ENCODE measurements around the gene EZH2.

DNA sequence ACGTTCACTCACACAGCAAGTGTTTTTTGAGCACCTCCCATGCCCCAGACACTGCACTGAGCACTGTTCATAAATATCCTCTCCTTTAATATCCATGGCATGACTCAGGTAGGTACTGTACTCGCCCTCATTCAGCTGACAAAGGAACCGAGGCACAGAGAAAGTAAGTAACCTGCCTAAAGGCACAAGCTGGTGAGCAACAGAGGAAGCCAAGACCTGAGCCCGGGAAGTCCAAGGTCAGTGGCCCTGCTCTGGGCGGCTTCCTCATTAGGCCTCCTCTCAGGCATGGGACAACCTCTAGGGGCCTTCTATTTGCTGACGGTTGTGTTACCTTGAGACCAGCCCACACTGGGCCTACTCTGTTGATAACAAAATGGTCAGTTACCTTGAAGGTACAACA lies 45.1 kb upstream of the EZH2 start:
- no peak for TF ChIP-seq TAF1 (IDR thresholded peaks at IDR 0.05; ENCODE audit: borderline replicate concordance, insufficient read depth, low read length)
- no peak for TF ChIP-seq SIN3A (IDR thresholded peaks at IDR 0.05; ENCODE audit: borderline replicate concordance, insufficient read depth, low read length)
